ENCODE data around the gene PRLH.
"Not testable (repeated sequence)": the region's sequence is repeated elsewhere in the genome, so short reads cannot be mapped to it uniquely, and the experiment has no call there.

PRLH gene

GRCh38 chr2:237583385-237584295, 17.3 kb downstream of the PRLH start:
- no peak for DNase-seq

GRCh38 chr2:237585590-237586221, 19.3 kb downstream of the PRLH start:
- no peak for DNase-seq

- DNase-seq, result no peak
These were observed 21.8 kb downstream of the PRLH start for GRCh38 chr2:237588044-237588696.

- DNase-seq, result no peak
These were observed 24.1 kb downstream of the PRLH start, which contains the start of gene RAB17 for GRCh38 chr2:237590272-237591140. RAB17 (minus strand) TSS chr2:237590734; CDS start chr2:237586154, 4,580 bp downstream.

GRCh38 chr2:237591141-237591881, 24.9 kb downstream of the PRLH start:
- peak; percentile 89 for DNase-seq

GRCh38 chr2:237592425-237592980, 26.1 kb downstream of the PRLH start:
- no peak for DNase-seq

- no peak for DNase-seq
These were observed 26.7 kb downstream of the PRLH start for GRCh38 chr2:237593036-237593435.

- DNase-seq, result no peak
These were observed 27.4 kb downstream of the PRLH start for GRCh38 chr2:237593596-237594320.

- DNase-seq, result no peak
These were observed 28.1 kb downstream of the PRLH start for GRCh38 chr2:237594514-237594871.

GRCh38 chr2:237595829-237596519, 29.6 kb downstream of the PRLH start:
- DNase-seq, result not testable (repeated sequence)

GRCh38 chr2:237596520-237597195, 30.3 kb downstream of the PRLH start:
- DNase-seq, result no peak

- no peak for DNase-seq
These were observed 31.1 kb downstream of the PRLH start for GRCh38 chr2:237597196-237598145.

- DNase-seq, result no peak
These were observed 32.3 kb downstream of the PRLH start for GRCh38 chr2:237598468-237599208.

GRCh38 chr2:237599465-237600110, 33.2 kb downstream of the PRLH start:
- no peak for DNase-seq

- peak; percentile 41 for DNase-seq
These were observed 34.0 kb downstream of the PRLH start for GRCh38 chr2:237600205-237600846.

- no peak for DNase-seq
These were observed 35.2 kb downstream of the PRLH start for GRCh38 chr2:237601453-237602116.

Data from suppressor macrophage treated with lipopolysaccharide for 4 hours (primary cell).